ENCODE data around the gene PANK4.

DNA sequence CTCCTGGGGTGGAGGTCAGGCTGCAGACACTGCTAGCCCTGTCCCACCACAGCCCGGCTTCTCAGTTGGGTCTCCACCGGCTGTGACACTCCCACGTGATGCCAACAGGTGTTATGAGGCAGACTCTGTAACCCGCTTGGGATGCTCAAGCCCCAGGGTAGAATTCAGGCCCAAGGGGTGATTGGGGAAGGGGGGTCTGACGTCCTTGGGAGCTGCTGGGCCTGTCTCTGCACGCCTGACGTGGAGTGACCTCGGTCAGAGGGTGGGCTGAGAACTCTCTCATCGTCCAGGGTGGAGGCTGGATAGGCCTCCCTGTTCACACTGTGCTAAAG lies 11.4 kb upstream of the PANK4 start:
- TF ChIP-seq EZH2 (IDR thresholded peaks at IDR 0.05; ENCODE audit: borderline replicate concordance, low read length), result no peak
- TF ChIP-seq, protein P1, sequence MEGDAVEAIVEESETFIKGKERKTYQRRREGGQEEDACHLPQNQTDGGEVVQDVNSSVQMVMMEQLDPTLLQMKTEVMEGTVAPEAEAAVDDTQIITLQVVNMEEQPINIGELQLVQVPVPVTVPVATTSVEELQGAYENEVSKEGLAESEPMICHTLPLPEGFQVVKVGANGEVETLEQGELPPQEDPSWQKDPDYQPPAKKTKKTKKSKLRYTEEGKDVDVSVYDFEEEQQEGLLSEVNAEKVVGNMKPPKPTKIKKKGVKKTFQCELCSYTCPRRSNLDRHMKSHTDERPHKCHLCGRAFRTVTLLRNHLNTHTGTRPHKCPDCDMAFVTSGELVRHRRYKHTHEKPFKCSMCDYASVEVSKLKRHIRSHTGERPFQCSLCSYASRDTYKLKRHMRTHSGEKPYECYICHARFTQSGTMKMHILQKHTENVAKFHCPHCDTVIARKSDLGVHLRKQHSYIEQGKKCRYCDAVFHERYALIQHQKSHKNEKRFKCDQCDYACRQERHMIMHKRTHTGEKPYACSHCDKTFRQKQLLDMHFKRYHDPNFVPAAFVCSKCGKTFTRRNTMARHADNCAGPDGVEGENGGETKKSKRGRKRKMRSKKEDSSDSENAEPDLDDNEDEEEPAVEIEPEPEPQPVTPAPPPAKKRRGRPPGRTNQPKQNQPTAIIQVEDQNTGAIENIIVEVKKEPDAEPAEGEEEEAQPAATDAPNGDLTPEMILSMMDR (conservative IDR thresholded peaks at IDR 0.05 in 1 of 2, IDR thresholded peaks at IDR 0.05 in 1 of 2; ENCODE audit: extremely low read depth in 1 of 2, insufficient read depth in 1 of 2, low read depth in 1 of 2, low read length in 2 of 2), result no peak
